Hepatocyte (in vitro differentiated cells): Measurements from ENCODE around the gene SDHB. TPM values are rescaled to one million over a fixed set of nuclear protein-coding genes. Genes with fewer than 3 reads are reported as not detected.

Experiments used
- DNase-seq: peaks from one replicate; pipeline ENCODE4 v3.0.0-alpha.2; 2016; ENCODE audit warnings: low spot score
- H2AFZ ChIP-seq: fragments of 200-600 bp; sonication (generic); 2 replicates; pipeline ENCODE4 v1.6.0; 2016; ENCODE audit warnings: antibody characterized with exemption, mild to moderate bottlenecking
- H3K27ac ChIP-seq: fragments of 200-600 bp; sonication (generic); 2 replicates; pipeline ENCODE4 v1.5.1; 2016; ENCODE audit warnings: mild to moderate bottlenecking
- H3K27me3 ChIP-seq: fragments of 200-600 bp; sonication (generic); 2 replicates; pipeline ENCODE4 v1.6.1; 2016
- H3K36me3 ChIP-seq: fragments of 200-600 bp; sonication (generic); replicated peaks from 2 replicates; pipeline ENCODE4 v1.5.1; 2016; ENCODE audit warnings: low read depth; ENCODE audit not compliant: insufficient read depth
- H3K4me1 ChIP-seq: fragments of 200-600 bp; sonication (generic); 2 replicates; pipeline ENCODE4 v1.5.1; 2016; ENCODE audit warnings: mild to moderate bottlenecking, moderate library complexity; ENCODE audit not compliant: insufficient read depth
- H3K4me2 ChIP-seq: fragments of 200-600 bp; sonication (generic); 2 replicates; pipeline ENCODE4 v1.6.0; 2016
- H3K4me3 ChIP-seq: fragments of 200-600 bp; sonication (generic); 2 replicates; pipeline ENCODE4 v1.5.1; 2016; ENCODE audit warnings: mild to moderate bottlenecking
- H3K79me2 ChIP-seq: fragments of 200-600 bp; sonication (generic); 2 replicates; pipeline ENCODE4 v1.6.0; 2017; ENCODE audit warnings: mild to moderate bottlenecking
- H3K9me2 ChIP-seq: fragments of 200-600 bp; sonication (generic); replicated peaks from 2 replicates; pipeline ENCODE4 v1.6.0; 2017; ENCODE audit warnings: mild to moderate bottlenecking; ENCODE audit not compliant: insufficient read depth
- H3K9me3 ChIP-seq: fragments of 200-600 bp; sonication (generic); 2 replicates; pipeline ENCODE4 v1.5.1; 2016; ENCODE audit warnings: low read depth, mild to moderate bottlenecking
- H4K20me1 ChIP-seq: fragments of 200-600 bp; sonication (generic); 2 replicates; pipeline ENCODE4 v1.6.0; 2016; ENCODE audit warnings: mild to moderate bottlenecking; ENCODE audit not compliant: insufficient read depth, poor library complexity, severe bottlenecking
- EZH2 ChIP-seq: fragments of 200-600 bp; sonication (generic); IDR thresholded peaks from 2 replicates; pipeline ENCODE4 v1.6.1; 2016; ENCODE audit warnings: antibody characterized with exemption, mild to moderate bottlenecking, borderline replicate concordance
- EZH2phosphoT487 ChIP-seq: fragments of 200-600 bp; sonication (generic); IDR thresholded peaks from one replicate; pipeline ENCODE4 v1.6.1; 2018; ENCODE audit warnings: antibody characterized with exemption, mild to moderate bottlenecking, low read depth, moderate library complexity; ENCODE audit not compliant: unreplicated experiment, severe bottlenecking
- WGBS: methylation state at CpG from one replicate; pipeline ENCODE4 v1.1.6; 2016; ENCODE audit warnings: low lambda C conversion rate; ENCODE audit errors: missing lambda C conversion rate; 5-methylcytosine and 5-hydroxymethylcytosine counted together
- polyA plus RNA-seq: library from polyadenylated mRNA; unstranded; fragments of >200 nt; fragmentation: Nextera tagmentation; extraction: Ambion mirVana; gene quantifications from 2 replicates; pipeline ENCODE4 v1.2.1, GENCODE V29; 2016
- total RNA-seq: library from RNA; depleted of rRNA; stranded (reverse); fragments of >200 nt; gene quantifications from 2 replicates; pipeline ENCODE4 v1.2.3, GENCODE V29; 2014
- TF ChIP-seq, protein P1 (sequence below): fragments of 200-600 bp; sonication (generic); IDR thresholded peaks from 2 replicates; pipeline ENCODE4 v1.5.1; 2016; ENCODE audit warnings: antibody characterized with exemption, mild to moderate bottlenecking; ENCODE audit not compliant: poor library complexity

Gene SDHB
- total and polyA plus RNA-seq, 2 experiments from 2014 or later, result 144 to 175 TPM

DNA sequence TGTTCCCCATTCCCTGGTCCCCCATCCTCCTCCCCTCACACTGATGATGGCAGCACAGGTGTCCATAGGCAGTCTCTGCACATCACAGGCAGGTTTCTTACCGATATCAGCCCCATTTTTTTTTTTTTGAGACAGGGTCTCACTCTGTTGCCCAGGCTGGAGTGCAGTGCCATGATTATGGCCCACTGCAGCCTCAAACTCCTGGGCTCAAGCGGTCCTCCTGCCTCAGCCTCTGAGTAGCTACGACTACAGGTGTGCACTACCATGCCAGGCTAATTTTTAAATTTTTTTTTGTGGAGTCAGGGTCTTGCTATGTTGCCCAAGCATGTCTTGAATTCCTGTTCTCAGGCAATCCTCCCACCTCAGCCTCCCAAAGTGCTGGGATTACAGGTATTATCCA, 28.9 kb upstream of the SDHB start:
- H3K79me2 ChIP-seq, result no peaks in the 10 kb centered on the region
- no peaks in the 10 kb centered on the region for H3K4me1 ChIP-seq
- H3K9me2 ChIP-seq, result no peaks in the 10 kb centered on the region
- TF ChIP-seq EZH2phosphoT487 (no peak), EZH2 (no peak)
- TF ChIP-seq, protein P1, sequence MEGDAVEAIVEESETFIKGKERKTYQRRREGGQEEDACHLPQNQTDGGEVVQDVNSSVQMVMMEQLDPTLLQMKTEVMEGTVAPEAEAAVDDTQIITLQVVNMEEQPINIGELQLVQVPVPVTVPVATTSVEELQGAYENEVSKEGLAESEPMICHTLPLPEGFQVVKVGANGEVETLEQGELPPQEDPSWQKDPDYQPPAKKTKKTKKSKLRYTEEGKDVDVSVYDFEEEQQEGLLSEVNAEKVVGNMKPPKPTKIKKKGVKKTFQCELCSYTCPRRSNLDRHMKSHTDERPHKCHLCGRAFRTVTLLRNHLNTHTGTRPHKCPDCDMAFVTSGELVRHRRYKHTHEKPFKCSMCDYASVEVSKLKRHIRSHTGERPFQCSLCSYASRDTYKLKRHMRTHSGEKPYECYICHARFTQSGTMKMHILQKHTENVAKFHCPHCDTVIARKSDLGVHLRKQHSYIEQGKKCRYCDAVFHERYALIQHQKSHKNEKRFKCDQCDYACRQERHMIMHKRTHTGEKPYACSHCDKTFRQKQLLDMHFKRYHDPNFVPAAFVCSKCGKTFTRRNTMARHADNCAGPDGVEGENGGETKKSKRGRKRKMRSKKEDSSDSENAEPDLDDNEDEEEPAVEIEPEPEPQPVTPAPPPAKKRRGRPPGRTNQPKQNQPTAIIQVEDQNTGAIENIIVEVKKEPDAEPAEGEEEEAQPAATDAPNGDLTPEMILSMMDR, result no peak
- no peaks in the 10 kb centered on the region for H3K9me3 ChIP-seq
- 89% methylated on average over 3 of the region's 3 CpGs for WGBS
- no peaks in the 10 kb centered on the region for H3K27me3 ChIP-seq
- H3K4me2 ChIP-seq, result no peak overlapping the region
- no peak overlapping the region for H3K4me3 ChIP-seq
- DNase-seq, result no peak
- no peaks in the 10 kb centered on the region for H3K36me3 ChIP-seq
- H3K27ac ChIP-seq, result no peak overlapping the region
- H2AFZ ChIP-seq, result no peak overlapping the region
- no peaks in the 10 kb centered on the region for H4K20me1 ChIP-seq

DNA sequence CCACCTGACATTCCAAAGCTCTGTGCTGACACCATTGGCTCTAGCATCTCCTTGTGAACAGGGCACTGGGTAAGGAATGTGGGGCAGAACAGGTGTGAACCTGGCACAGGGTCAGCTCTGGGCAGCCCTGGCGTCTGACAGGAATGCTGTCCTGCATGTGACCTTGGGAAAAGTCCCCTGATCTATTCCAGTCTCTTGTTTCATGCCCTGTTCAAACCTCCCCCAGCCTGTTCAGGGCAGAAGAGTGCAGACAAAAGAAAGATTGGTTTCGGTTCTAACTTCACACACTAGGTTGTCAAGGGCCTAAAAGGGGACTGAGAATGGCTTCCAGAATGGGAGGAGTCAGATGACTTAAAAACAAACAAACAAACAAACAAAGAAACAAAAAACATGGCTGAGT, 27.6 kb upstream of the SDHB start:
- Histone ChIP-seq H3K79me2 (no peaks in the 10 kb centered on the region), H3K27me3 (no peaks in the 10 kb centered on the region), H3K9me2 (no peaks in the 10 kb centered on the region), H3K4me1 (no peaks in the 10 kb centered on the region), H3K36me3 (no peaks in the 10 kb centered on the region), H3K9me3 (no peaks in the 10 kb centered on the region), H3K4me2 (no peak overlapping the region), H4K20me1 (no peaks in the 10 kb centered on the region), H3K4me3 (no peak overlapping the region), H3K27ac (no peak overlapping the region), H2AFZ (no peak overlapping the region)
- WGBS, result 80% methylated on average over 2 of the region's 2 CpGs
- DNase-seq, result no peak
- no peak for TF ChIP-seq EZH2phosphoT487
- no peak for TF ChIP-seq EZH2
- TF ChIP-seq, protein P1, result no peak

DNA sequence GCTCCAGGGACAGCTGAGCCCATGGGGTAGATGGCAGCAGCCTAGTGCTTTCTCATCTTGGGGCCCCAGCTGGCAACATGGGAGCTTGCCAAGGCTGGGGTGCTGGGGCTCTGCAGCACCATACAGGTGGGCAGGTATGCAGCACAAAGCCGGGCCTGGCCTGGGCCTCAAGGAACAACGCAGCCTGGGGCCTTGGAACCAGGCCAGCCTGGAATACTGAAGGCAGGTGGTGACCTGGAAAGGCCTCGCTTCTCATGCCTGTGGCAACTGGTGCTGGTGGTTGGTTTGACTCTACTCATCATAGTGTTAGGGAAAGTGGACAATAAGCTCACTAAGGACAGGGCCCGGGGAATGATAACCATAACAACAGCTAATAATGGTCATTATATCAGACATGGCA, 27.0 kb upstream of the SDHB start:
- Histone ChIP-seq H3K4me2 (no peak overlapping the region), H3K4me3 (no peak overlapping the region), H3K9me2 (no peaks in the 10 kb centered on the region), H4K20me1 (no peaks in the 10 kb centered on the region), H3K79me2 (no peaks in the 10 kb centered on the region), H3K9me3 (no peaks in the 10 kb centered on the region), H3K27ac (no peak overlapping the region), H3K36me3 (no peaks in the 10 kb centered on the region), H3K27me3 (no peaks in the 10 kb centered on the region), H3K4me1 (no peaks in the 10 kb centered on the region), H2AFZ (no peak overlapping the region)
- WGBS, result 92% methylated on average over 4 of the region's 4 CpGs
- DNase-seq, result no peak
- TF ChIP-seq, protein P1, result no peak
- TF ChIP-seq EZH2phosphoT487 (no peak), EZH2 (no peak)
